HG02943 (cell line): ENCODE measurements around the gene ARL15.
"Not testable (repeated sequence)": the region's sequence is repeated elsewhere in the genome, so short reads cannot be mapped to it uniquely, and the experiment has no call there.

Experiments used
- ATAC-seq: cut with Tn5 transposase; IDR thresholded peaks from one replicate; pipeline ENCODE4 v1.9.1; 2021; ENCODE audit warnings: mild to moderate bottlenecking, low read depth, moderate library complexity; ENCODE audit not compliant: unreplicated experiment

Gene ARL15

GRCh38 chr5:54001976-54002775, 308.2 kb downstream of the ARL15 start:
- ATAC-seq = no peak

GRCh38 chr5:54000011-54000410, 310.4 kb downstream of the ARL15 start:
- no peak for ATAC-seq

- no peak for ATAC-seq
Measured at GRCh38 chr5:53997736-53998627, 312.4 kb downstream of the ARL15 start.

GRCh38 chr5:53996008-53996407, 314.4 kb downstream of the ARL15 start:
- ATAC-seq = no peak

- ATAC-seq = no peak
Measured at GRCh38 chr5:53994148-53994547, 316.2 kb downstream of the ARL15 start.

GRCh38 chr5:53991942-53992341, 318.4 kb downstream of the ARL15 start:
- no peak for ATAC-seq

GRCh38 chr5:53987101-53987500, 323.3 kb downstream of the ARL15 start:
- ATAC-seq = no peak

GRCh38 chr5:53985796-53986195, 324.6 kb downstream of the ARL15 start:
- no peak for ATAC-seq

GRCh38 chr5:53984971-53985370, 325.4 kb downstream of the ARL15 start:
- ATAC-seq = no peak

- ATAC-seq = no peak
Measured at GRCh38 chr5:53983568-53984460, 326.6 kb downstream of the ARL15 start.

GRCh38 chr5:53982319-53982718, 328.1 kb downstream of the ARL15 start:
- ATAC-seq = not testable (repeated sequence)

- ATAC-seq = no peak
Measured at GRCh38 chr5:53980061-53980460, 330.3 kb downstream of the ARL15 start.

GRCh38 chr5:53974021-53974420, 336.4 kb downstream of the ARL15 start:
- no peak for ATAC-seq

GRCh38 chr5:53972314-53972713, 338.1 kb downstream of the ARL15 start:
- ATAC-seq = no peak

GRCh38 chr5:53971551-53971950, 338.8 kb downstream of the ARL15 start:
- ATAC-seq = no peak

GRCh38 chr5:53971131-53971530, 339.2 kb downstream of the ARL15 start:
- no peak for ATAC-seq

GRCh38 chr5:53970475-53970874, 339.9 kb downstream of the ARL15 start:
- ATAC-seq = no peak

- ATAC-seq = no peak
Measured at GRCh38 chr5:53969176-53969730, 341.1 kb downstream of the ARL15 start.

GRCh38 chr5:53965459-53965858, 344.9 kb downstream of the ARL15 start:
- ATAC-seq = no peak

- no peak for ATAC-seq
Measured at GRCh38 chr5:53963958-53964357, 346.4 kb downstream of the ARL15 start.
